ENCODE results near the gene TMEM52.
"Not testable (repeated sequence)": the region's sequence is repeated elsewhere in the genome, so short reads cannot be mapped to it uniquely, and the experiment has no call there.

The TMEM52 gene

GRCh38 chr1:1892763-1893120 lies 26.3 kb downstream of the TMEM52 start:
- DNase-seq = no peak

GRCh38 chr1:1892079-1892762 lies 26.9 kb downstream of the TMEM52 start:
- no peak for DNase-seq

DNA sequence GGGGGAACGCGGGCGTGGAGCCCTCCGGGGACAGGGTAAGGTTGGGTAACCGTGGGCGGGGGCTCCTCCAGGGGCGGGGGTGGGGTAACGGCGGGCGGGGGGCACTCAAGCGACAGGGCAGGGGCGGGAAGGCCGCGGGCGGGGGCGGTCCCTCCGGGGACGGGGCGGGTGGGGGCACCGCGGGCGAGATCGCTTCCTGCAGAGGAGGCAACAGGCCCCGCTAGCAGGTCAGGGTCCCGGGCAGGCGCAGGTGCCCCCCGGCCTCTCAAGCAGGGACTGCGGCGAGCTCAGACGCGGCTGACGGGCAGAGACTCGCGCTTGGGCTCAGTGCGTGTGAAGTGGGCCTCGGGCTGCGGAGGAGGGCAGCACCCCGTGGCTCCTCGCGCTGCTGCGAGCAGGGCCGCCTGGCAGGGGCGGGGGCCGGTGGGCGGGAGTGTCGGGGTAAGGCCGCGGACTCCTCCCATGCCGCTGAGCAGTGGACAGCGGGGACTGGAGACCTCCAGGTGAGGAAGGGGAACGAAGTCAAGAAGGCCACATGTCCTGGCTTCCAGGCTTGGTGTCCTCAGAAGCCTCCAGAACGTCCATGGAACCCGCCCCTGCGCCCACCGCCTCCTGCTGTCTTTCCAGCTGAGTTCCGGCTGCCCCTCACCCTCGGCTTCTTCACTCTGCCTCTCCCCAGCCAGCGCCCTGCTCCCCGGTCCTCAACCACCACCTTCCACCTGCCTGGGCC lies 27.6 kb downstream of the TMEM52 start:
- DNase-seq = no peak

- no peak for DNase-seq
These were observed 28.4 kb downstream of the TMEM52 start, which contains the start of gene GNB1 for GRCh38 chr1:1890506-1891348. TSS of gene GNB1 (minus strand) at chr1:1891087. CDS start at chr1:1825453, 65,634 bp downstream.

DNA sequence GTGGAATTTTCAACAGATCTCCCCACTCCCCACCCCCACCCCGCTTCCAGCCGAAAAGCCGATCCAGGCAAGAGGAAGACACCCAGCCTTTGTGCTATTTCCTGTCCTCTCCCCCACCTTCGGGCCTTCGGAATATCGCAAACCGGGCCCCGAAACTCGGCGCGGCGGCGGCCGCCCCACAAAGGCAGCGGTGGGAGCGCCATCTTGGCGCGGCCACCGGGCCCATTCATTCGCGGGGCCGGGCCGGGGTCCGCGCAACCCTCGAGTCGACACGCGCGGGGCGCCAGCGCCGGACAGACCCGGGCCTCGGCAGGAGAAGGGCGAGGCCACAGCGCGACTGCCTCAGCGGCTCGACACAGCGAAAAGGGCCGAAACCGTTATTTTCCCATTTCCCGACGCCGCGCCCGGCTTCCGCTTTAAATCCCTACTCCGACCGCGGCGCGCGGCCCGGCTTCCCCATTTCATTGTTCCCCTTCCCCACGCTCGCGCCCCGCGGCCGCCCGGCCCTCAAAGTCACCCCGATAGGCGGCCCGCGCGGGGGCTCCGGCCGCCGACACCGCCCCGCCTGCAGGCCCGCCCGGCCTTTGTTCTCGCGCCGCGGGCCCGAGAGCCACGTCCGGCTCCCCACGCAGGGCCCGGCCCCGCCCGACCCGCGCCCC lies 29.1 kb downstream of the TMEM52 start:
- no peak for DNase-seq

DNA sequence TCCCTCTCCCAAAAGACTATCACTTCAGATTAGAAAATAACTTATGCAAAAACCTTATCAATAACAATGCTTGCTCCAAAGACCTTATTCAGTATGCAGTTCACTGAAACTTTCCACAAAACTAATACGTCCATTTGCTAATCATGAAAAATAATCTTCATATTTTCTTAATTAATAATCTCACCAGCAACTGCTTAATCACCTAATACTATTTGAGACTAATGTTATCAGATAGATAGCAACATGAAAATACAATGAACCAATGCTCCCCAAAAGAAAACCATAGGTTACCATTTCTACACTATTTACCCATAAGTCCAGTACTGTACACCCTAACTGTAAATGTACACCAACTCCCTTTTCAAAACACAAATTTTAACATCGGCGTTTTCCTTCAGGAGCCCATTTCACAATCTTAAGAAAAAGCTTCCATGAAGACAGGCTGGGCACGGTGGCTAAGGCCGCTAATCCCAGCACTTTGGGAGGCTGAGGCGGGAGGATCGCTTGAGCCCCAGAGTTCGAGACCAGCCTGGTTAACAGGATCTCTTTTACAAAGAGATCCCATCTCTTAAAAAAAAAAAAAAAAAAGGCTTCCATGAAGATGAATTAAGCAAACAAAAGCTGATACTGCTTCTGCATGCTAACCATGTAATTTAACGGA lies 29.9 kb downstream of the TMEM52 start:
- no peak for DNase-seq

- DNase-seq = not testable (repeated sequence)
These were observed 35.2 kb downstream of the TMEM52 start for GRCh38 chr1:1883890-1884289.

- no peak for DNase-seq
These were observed 35.8 kb downstream of the TMEM52 start for GRCh38 chr1:1883092-1883873.

DNA sequence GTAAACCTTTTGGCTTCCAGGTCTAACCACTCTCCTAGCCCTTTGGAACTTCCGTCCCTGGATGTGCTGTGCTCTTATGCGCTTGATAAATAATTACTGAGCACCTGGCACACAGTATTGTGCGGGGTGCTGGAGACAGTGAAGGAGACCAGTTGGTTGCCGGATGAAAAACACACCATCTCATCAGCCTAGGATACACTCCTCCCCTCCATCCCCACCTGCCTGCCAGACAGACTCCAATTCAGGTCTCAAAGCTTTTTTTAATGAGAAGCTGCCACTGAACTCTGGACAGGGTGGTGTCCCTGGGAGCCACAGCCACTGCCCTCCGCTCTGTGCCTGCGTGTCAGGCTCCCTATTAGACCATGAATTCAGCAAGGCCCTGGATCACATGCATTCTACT lies 37.4 kb downstream of the TMEM52 start:
- no peak for DNase-seq

- DNase-seq = no peak
These were observed 38.3 kb downstream of the TMEM52 start for GRCh38 chr1:1880617-1881312.

DNA sequence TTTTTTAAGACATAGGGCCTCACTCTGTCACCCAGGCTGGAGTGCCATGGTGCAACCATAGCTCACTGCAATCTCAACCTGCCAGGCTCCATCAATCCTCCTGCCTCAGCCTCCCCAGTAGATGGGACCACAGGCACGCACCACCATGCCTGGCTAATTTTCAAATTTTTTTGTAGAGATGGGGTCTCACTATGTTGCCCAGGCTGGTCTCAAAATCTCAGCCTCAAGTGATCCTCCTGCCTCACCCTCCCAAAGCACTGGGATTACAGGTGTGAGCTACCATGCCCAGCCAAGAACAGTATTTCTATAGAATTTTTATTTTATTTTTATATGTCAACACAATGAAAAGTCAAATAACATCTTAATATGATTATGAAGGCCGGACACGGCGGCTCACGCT lies 39.1 kb downstream of the TMEM52 start:
- DNase-seq = no peak

DNA sequence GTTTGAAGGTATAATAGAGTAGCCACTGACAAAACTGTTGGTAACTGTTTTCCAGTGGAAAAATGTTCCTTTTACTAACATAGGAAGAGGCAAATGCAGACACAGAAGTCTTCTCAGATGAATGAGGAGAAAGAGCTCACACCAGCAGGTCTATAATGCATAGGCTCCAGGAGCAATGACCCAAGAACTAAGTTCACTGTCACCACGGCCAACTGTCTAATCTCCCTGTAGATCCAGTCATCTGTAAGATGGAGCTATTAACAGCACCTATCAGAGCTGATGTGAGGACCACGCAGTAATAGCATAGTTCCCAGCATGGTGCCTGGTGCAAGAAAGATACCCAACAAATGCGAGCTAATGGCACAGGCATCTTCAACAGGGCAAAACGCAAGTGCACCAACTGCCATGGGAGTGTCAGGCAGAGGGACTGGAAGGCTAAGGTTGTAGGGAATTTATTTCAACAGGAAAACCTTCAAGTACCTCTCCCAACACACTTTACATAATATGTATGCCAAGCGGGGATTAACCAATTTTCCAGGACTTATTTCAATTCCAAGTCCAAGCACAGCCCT lies 41.1 kb downstream of the TMEM52 start:
- no peak for DNase-seq

GRCh38 chr1:1876335-1876930 lies 42.6 kb downstream of the TMEM52 start:
- no peak for DNase-seq

DNA sequence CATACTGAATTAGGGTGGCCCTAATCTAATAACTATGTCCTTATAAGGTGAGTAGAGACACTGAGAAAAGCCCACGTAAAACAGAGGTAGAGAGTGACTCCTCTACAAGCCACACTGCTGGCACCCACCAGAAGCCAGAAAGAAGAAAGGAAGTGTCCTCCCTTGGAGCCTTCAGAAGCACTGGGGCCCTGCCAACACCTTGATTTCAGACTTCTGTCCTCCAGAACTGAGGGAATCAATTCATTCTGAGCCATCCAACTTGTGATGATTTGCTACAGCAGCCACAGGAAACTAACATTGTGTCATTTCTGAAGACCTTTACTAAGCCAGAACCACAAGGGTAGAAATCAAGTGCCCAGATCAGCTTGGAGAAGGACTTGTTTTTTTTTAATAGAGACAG lies 43.1 kb downstream of the TMEM52 start:
- DNase-seq = no peak

DNA sequence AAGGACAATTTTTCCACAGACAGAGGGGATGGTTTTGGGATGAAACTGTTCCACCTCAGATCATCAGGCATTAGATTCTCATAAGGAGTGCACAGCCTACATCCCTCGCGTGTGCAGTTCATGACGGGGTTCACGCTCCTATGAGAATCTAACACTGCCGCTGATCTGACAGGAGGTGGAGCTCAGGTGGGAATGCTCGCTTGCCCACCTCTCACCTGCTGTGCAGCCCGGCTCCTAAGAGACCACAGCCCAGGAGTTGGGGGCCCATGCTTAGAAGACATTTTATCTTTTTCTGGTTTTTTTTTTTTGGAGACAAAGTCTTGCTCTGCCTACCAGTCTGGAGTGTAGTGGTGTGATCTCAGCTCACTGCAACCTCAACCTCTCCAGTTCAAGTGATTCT lies 44.2 kb downstream of the TMEM52 start:
- no peak for DNase-seq

- no peak for DNase-seq
These were observed 45.9 kb downstream of the TMEM52 start for GRCh38 chr1:1873186-1873585.

- no peak for DNase-seq
These were observed 46.6 kb downstream of the TMEM52 start for GRCh38 chr1:1872329-1872994.

DNA sequence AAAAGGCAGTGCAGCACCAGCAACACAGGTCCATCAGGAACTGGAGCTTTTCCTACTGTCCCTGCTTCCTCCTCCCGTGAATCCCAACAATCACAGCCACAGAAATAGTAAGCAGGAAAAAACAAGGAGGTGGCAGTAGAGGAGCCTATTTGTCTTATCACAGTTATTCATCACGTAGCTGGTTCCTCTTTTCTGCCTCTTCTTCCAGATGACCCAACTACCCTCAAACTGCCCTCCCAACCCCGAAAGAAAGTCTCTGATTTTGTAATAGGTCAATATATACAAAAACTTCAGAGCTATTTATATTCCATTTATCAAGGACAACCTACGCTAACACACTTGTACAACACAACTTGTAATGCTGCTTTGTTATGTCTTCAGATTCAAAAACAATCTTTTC lies 49.6 kb downstream of the TMEM52 start:
- DNase-seq = no peak
